Psoas muscle (tissue), 8 donors: ENCODE data around the gene SLC26A2. TPM values are rescaled to one million over a fixed set of nuclear protein-coding genes. Genes with fewer than 3 reads are reported as not detected.

Experiments used
- ATAC-seq, 4 donors: fragments of 200-7000 bp; cut with Tn5 transposase; one replicate each; pipeline ENCODE4 v1.9.1; 2020; ENCODE audit warnings: moderate library complexity in 3 of 4, mild to moderate bottlenecking in 2 of 4
- DNase-seq, 2 donors: peaks; one replicate each; pipeline ENCODE4 v3.0.0-alpha.2; 2020
- H3K27ac ChIP-seq: fragments of 200-600 bp; one replicate; pipeline ENCODE4 v1.8.0; 2022
- H3K27me3 ChIP-seq, 3 donors: fragments of 200-600 bp in 1 of 3; one replicate each; pipeline versions ENCODE4 v1.6.1 to v1.8.0; 2013 to 2022; ENCODE audit warnings: low read length in 2 of 3, mild to moderate bottlenecking in 2 of 3, moderate library complexity in 1 of 3; ENCODE audit not compliant: insufficient read depth in 3 of 3
- H3K36me3 ChIP-seq, 2 donors: fragments of 200-600 bp in 1 of 2; one replicate each; pipeline versions ENCODE4 v1.6.1 to v1.8.0; 2013 to 2022; ENCODE audit warnings: low read depth in 1 of 2, mild to moderate bottlenecking in 1 of 2, moderate library complexity in 1 of 2; ENCODE audit not compliant: insufficient read depth in 1 of 2
- H3K4me1 ChIP-seq: fragments of 200-600 bp; one replicate; pipeline ENCODE4 v1.8.0; 2022
- H3K4me3 ChIP-seq: fragments of 200-600 bp; one replicate; pipeline ENCODE4 v1.8.0; 2022; ENCODE audit warnings: mild to moderate bottlenecking
- H3K9me3 ChIP-seq: fragments of 200-600 bp; one replicate; pipeline ENCODE4 v1.8.0; 2022
- WGBS, 3 donors: extraction: QIAGEN DNeasy Blood & Tissue Kit; methylation state at CpG; one replicate each; pipeline versions ENCODE4 v1.1.6 to v1.1.7; 2013; 5-methylcytosine and 5-hydroxymethylcytosine counted together
- intact Hi-C, 2 donors: fragments of 100-400 bp; cut with DNase I; formaldehyde crosslinking; loops; one replicate each; pipeline versions ENCODE4 v1.11.0 to v1.14.2; 2022
- polyA plus RNA-seq, 3 donors: library from polyadenylated mRNA; stranded (reverse); fragments of 200-250 nt; gene quantifications; one replicate each; pipeline ENCODE4 v1.2.3, GENCODE V29; 2013
- total RNA-seq, 4 donors: library from RNA; stranded (reverse); fragmentation: NEBNext Ultra II Directional in 2 of 4; extraction: Animal tissue kit (Norgen Biotek cat#: 25700) in 2 of 4; gene quantifications; one replicate each; pipeline versions ENCODE4 v1.2.1 to v1.2.4, GENCODE V29; 2021 to 2023
- TF ChIP-seq, protein P1 (sequence below): fragments of 200-600 bp; IDR thresholded peaks from one replicate; pipeline ENCODE4 v1.8.0; 2022; ENCODE audit warnings: antibody characterized with exemption
- donor health status: healthy with polysubstance abuse.
- donor health status: DM: no; HTN: no; CAD: no; lungs with moderate emphysema.
- donor health status: Bipolar disorder and iron deficiency.
- donor health status: healthy.
- donor health status: DM: yes; HTN: yes; CAD: no.
- donor health status: DM: no; HTN: no; CAD: no.
- donor health status: DM: no; HTN: no; CAD: no.
- donor health status: DM: yes; HTN: yes; CAD: no.

The SLC26A2 gene
- total and polyA plus RNA-seq, 7 donors, result 4.0 to 20.1 (median 7.3) TPM

DNA sequence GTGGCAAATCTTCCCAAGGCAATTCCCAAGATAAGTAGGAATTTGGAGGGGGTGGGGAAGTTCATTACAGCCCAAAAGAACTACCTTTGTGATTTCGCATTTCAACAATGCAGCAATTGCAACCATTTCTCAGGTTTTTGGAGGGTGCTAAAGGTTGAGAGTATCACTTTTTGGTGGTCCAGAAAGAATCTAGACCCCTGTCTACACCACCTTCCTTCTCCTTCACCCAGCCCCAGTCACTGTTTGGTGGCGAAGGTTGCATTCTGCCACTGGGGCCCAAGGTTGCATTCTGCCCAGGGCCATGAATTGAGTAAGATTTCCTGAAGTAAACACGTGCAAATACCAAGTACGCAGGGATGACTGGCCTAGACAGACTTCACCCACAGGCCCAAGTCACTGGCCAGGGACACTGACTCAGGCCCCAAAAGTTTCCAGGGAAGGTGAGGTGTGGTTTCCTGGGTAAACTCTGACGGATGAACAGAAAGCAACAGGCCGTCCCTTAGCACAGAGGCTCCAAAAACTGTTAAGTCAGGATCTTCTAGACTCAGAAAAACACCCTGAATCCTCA lies 21.7 kb upstream of the SLC26A2 start:
- 82 to 84% (median 82%) methylated on average over 6 of the region's 6 CpGs for WGBS, 3 donors
- Histone ChIP-seq H3K27ac (peak overlapping the region; percentile 23), H3K36me3 (no peaks in the 10 kb centered on the region)

DNA sequence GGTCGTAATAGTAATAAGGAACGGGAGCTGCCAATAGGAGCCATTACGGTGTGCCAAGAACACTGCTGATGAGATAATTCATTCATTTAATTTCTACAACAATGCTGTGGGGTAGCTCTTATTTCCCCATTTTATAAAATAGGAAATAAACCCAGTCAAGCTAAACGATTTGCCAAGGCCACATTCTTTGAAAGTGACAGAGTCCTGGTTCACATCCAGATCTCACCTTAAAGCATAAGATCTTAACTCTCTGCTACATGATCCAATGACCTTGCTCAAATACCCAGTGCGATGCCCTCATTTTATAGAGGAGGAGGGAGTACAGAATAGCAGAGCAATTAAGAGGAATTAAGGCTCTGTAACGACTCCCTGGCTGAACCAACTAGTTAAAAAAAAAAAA lies 21.0 kb upstream of the SLC26A2 start:
- H3K4me3 ChIP-seq, result no peak overlapping the region
- H3K4me1 ChIP-seq, result peaks cover 5% of the 10 kb centered on the region
- H3K27ac ChIP-seq, result no peak overlapping the region
- ATAC-seq, result no peak
- no peaks in the 10 kb centered on the region for H3K9me3 ChIP-seq
- H3K27me3 ChIP-seq, result no peaks in the 10 kb centered on the region
- H3K36me3 ChIP-seq, result no peaks in the 10 kb centered on the region
- TF ChIP-seq, protein P1, sequence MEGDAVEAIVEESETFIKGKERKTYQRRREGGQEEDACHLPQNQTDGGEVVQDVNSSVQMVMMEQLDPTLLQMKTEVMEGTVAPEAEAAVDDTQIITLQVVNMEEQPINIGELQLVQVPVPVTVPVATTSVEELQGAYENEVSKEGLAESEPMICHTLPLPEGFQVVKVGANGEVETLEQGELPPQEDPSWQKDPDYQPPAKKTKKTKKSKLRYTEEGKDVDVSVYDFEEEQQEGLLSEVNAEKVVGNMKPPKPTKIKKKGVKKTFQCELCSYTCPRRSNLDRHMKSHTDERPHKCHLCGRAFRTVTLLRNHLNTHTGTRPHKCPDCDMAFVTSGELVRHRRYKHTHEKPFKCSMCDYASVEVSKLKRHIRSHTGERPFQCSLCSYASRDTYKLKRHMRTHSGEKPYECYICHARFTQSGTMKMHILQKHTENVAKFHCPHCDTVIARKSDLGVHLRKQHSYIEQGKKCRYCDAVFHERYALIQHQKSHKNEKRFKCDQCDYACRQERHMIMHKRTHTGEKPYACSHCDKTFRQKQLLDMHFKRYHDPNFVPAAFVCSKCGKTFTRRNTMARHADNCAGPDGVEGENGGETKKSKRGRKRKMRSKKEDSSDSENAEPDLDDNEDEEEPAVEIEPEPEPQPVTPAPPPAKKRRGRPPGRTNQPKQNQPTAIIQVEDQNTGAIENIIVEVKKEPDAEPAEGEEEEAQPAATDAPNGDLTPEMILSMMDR, result no peak
- intact Hi-C loops, result no loop called here
- 64 to 76% (median 68%) methylated on average over 6 of the region's 6 CpGs for WGBS, 3 donors
- no peak for DNase-seq

More for the DNA sequence above, 21.7 kb upstream of the SLC26A2 start:
- TF ChIP-seq, protein P1, result no peak
- DNase-seq (peak in 1 of 2 donors; percentile 26), ATAC-seq (peak; percentile 58 to 86 (median 72))
- no peak overlapping the region for H3K4me3 ChIP-seq
- H3K9me3 ChIP-seq, result no peaks in the 10 kb centered on the region
- no peaks in the 10 kb centered on the region for H3K27me3 ChIP-seq
- intact Hi-C loops, result no loop called here
- peaks cover 5% of the 10 kb centered on the region for H3K4me1 ChIP-seq

DNA sequence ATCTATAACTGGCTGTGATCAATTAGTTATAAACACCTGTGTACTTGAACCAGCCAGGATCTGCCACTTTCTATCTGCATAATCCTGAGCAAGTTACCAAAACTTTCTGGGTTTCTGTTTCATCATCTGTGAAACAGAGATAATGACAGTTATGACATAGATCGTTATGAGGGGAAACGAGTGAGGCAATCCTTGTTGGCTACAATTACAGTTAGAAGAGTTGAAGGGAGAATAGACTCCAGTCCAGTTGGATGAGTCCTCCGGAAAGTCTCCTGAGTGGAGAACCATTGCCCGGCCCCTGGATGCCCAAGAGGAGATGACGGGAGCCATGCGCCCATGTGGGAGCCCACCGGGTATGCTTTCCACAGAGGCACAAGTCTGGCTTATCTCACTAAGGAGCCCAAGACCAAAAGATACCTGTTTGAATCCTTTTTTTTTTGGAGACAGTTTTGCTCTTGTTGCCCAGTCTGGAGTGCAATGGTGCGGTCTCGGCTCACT lies 20.4 kb upstream of the SLC26A2 start:
- H3K36me3 ChIP-seq, result no peaks in the 10 kb centered on the region
- H3K9me3 ChIP-seq, result no peaks in the 10 kb centered on the region
- H3K4me3 ChIP-seq, result no peak overlapping the region
- DNase-seq (no peak), ATAC-seq (peak; percentile 37 to 62 (median 50))
- peaks cover 5% of the 10 kb centered on the region for H3K4me1 ChIP-seq
- WGBS, 3 donors, result 79 to 88% (median 81%) methylated on average over 9 of the region's 9 CpGs
- TF ChIP-seq, protein P1, result no peak
- H3K27me3 ChIP-seq, result no peaks in the 10 kb centered on the region
- intact Hi-C loops, result no loop called here
- H3K27ac ChIP-seq, result no peak overlapping the region

DNA sequence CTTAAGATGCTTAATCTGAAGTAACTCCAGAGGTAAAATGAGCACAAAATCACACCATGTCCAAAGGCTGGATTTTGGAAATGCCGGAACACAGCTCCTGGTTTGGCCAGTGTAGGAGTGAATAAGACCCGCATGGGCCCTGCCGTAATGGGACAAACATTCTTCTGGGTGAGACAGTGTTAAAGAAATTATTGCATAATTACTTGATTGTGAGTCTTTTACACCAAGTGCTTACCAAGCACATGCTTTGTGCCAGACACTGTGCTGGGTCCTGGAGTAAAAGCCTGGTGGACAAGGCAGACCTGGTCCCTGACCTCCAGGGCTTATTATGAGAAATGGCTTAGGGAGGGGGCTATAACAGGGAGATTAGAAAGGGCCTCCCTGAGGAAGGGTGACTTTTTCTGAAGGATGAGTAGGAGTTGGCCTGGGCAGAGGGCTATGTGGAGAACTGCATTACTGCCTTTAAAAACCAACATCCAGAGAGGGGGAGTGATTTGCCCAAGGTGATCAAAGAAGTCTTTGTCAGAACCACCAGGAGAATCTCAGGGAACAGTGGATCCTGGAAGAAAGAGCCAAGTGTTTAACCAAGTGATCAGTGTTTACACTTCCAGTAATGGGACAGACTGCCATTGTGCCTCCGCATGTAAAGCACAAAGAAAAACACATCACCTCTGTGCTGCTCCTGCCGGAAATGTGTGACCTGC lies 19.5 kb upstream of the SLC26A2 start:
- Histone ChIP-seq H3K36me3 (no peaks in the 10 kb centered on the region), H3K9me3 (no peaks in the 10 kb centered on the region), H3K4me1 (peaks cover 5% of the 10 kb centered on the region), H3K4me3 (no peak overlapping the region), H3K27ac (no peak overlapping the region), H3K27me3 (no peaks in the 10 kb centered on the region)
- DNase-seq (no peak), ATAC-seq (no peak)
- TF ChIP-seq, protein P1, result no peak
- intact Hi-C loops, result no loop called here
- WGBS, 3 donors, result 83 to 93% (median 92%) methylated on average over 5 of the region's 5 CpGs
